A549 (cell line): ENCODE results near the gene FAM216B. TPM values are rescaled to one million over a fixed set of nuclear protein-coding genes. Genes with fewer than 3 reads are reported as not detected.

Source experiments
- ATAC-seq, 2 experiments: fragments of 200-7000 bp in 1 of 2; fragments of >200 bp in 1 of 2; cut with Nextera tagmentation in 1 of 2; cut with Tn5 transposase in 1 of 2; 3 replicates each; pipeline versions ENCODE4 v1.8.0 to v1.9.1; 2018 to 2020; ENCODE audit warnings: mild to moderate bottlenecking in 1 of 2, moderate library complexity in 1 of 2
- CTCF ChIA-PET: fragments of 300-600 bp; sonication (Branson Sonifier 250); formaldehyde crosslinking; extraction: SDS; loops from one replicate; lab custom pipeline; 2021; ENCODE audit warnings: antibody characterized with exemption, inconsistent platforms; lab: Yijun Ruan, JAX
- POLR2A ChIA-PET: fragments of 350-600 bp; formaldehyde crosslinking; extraction: SDS; loops from one replicate; lab custom pipeline; 2021; ENCODE audit warnings: antibody characterized with exemption, inconsistent platforms; lab: Yijun Ruan, JAX
- DNase-seq, 2 experiments: peaks; one replicate each; pipeline versions ENCODE4 v3.0.0 to v3.0.0-alpha.2; 2011 to 2016; ENCODE audit warnings: low read depth in 1 of 2, low spot score in 1 of 2
- FAIRE-seq: peaks from 2 replicates; lab custom pipeline; 2011; peaks lifted over from hg19 to GRCh38; lab: Jason Lieb, UNC
- H3K27ac ChIP-seq, 2 experiments: fragments of >200 bp; sonication (Bioruptor Twin); formaldehyde crosslinking; 3 replicates each; pipeline ENCODE4 v1.5.1; 2016 to 2017
- H3K4me1 ChIP-seq: fragments of >200 bp; sonication (Bioruptor Twin); formaldehyde crosslinking; 3 replicates; pipeline ENCODE4 v1.6.1; 2016
- H3K4me2 ChIP-seq: fragments of >200 bp; sonication (Bioruptor Twin); formaldehyde crosslinking; 3 replicates; pipeline ENCODE4 v1.6.1; 2016
- H3K4me3 ChIP-seq: fragments of >200 bp; sonication (Bioruptor Twin); formaldehyde crosslinking; 3 replicates; pipeline ENCODE4 v1.5.1; 2016
- H3K9me3 ChIP-seq: fragments of >200 bp; sonication (Bioruptor Twin); formaldehyde crosslinking; 3 replicates; pipeline ENCODE4 v1.6.1; 2016
- ATOH8 ChIP-seq: fragments of 250-450 bp; sonication (Bioruptor Pico); IDR thresholded peaks from 2 replicates; pipeline ENCODE4 v1.5.0; 2020; ENCODE audit warnings: low read depth, mild to moderate bottlenecking, moderate library complexity
- BHLHE40 ChIP-seq: IDR thresholded peaks from 2 replicates; pipeline ENCODE4 v1.6.1; 2012; ENCODE audit warnings: low read depth, low read length, inconsistent platforms
- CBX8 ChIP-seq: fragments of 200-600 bp; sonication (generic); IDR thresholded peaks from 2 replicates; pipeline ENCODE4 v1.6.1; 2016
- CEBPB ChIP-seq, 2 experiments: fragments of >200 bp in 1 of 2; sonication (Bioruptor Twin) in 1 of 2; formaldehyde crosslinking in 1 of 2; IDR thresholded peaks; 2 replicates each; pipeline ENCODE4 v1.6.1; 2012 to 2016
- CHD4 ChIP-seq: fragments of 200-600 bp; sonication (generic); IDR thresholded peaks from 2 replicates; pipeline ENCODE4 v1.6.1; 2016; ENCODE audit warnings: antibody characterized with exemption, mild to moderate bottlenecking, borderline replicate concordance
- ESRRA ChIP-seq: fragments of 150-350 bp; IDR thresholded peaks from 2 replicates; pipeline ENCODE4 v1.6.1; 2014; ENCODE audit warnings: mild to moderate bottlenecking, low read length, borderline replicate concordance
- FOXS1 ChIP-seq: fragments of 250-450 bp; sonication (Bioruptor Pico); IDR thresholded peaks from 2 replicates; pipeline ENCODE4 v1.5.0; 2020; ENCODE audit warnings: mild to moderate bottlenecking, moderate library complexity
- HOXA7 ChIP-seq: fragments of 250-450 bp; sonication (Bioruptor Pico); IDR thresholded peaks from 2 replicates; pipeline ENCODE4 v1.5.0; 2020; ENCODE audit warnings: mild to moderate bottlenecking, moderate library complexity
- HOXB5 ChIP-seq: fragments of 250-450 bp; sonication (Bioruptor Pico); IDR thresholded peaks from 2 replicates; pipeline ENCODE4 v1.5.0; 2020; ENCODE audit warnings: mild to moderate bottlenecking, moderate library complexity
- JUN ChIP-seq, 2 experiments: fragments of >200 bp; sonication (Bioruptor Twin); formaldehyde crosslinking; IDR thresholded peaks; 2 replicates in 1 of 2; 3 replicates in 1 of 2; pipeline ENCODE4 v1.6.1; 2016 to 2017
- JUNB ChIP-seq: fragments of >200 bp; sonication (Bioruptor Twin); formaldehyde crosslinking; IDR thresholded peaks from 2 replicates; pipeline ENCODE4 v1.6.1; 2016
- KDM5A ChIP-seq: fragments of 200-600 bp; sonication (generic); IDR thresholded peaks from 2 replicates; pipeline ENCODE4 v1.6.1; 2016; ENCODE audit warnings: antibody characterized with exemption, mild to moderate bottlenecking
- MAFK ChIP-seq: fragments of 450-650 bp; IDR thresholded peaks from 2 replicates; pipeline ENCODE4 v1.6.1; 2014; ENCODE audit not compliant: partially characterized antibody
- MYC ChIP-seq: IDR thresholded peaks from 2 replicates; pipeline ENCODE4 v1.6.1; 2012; ENCODE audit warnings: mild to moderate bottlenecking, inconsistent platforms, low read length, improper control_type of control experiment, borderline replicate concordance
- NR3C1 ChIP-seq: fragments of >200 bp; sonication (Bioruptor Twin); formaldehyde crosslinking; IDR thresholded peaks from 3 replicates; pipeline ENCODE4 v1.6.1; 2017
- POLR2A ChIP-seq: IDR thresholded peaks from 2 replicates; pipeline ENCODE4 v1.6.1; 2012; ENCODE audit warnings: mild to moderate bottlenecking, low read length
- POLR2AphosphoS2 ChIP-seq: conservative IDR thresholded peaks from 2 replicates; pipeline ENCODE4 v1.6.1; 2012; ENCODE audit warnings: low read length, improper control_type of control experiment, inconsistent platforms
- RARB ChIP-seq: fragments of 250-450 bp; sonication (Bioruptor Pico); IDR thresholded peaks from 2 replicates; pipeline ENCODE4 v1.8.0; 2021; ENCODE audit warnings: mild to moderate bottlenecking, moderate library complexity
- SMC3 ChIP-seq: fragments of >200 bp; sonication (Bioruptor Twin); formaldehyde crosslinking; IDR thresholded peaks from 3 replicates; pipeline ENCODE4 v1.6.1; 2018; ENCODE audit warnings: inconsistent platforms
- TP53 ChIP-seq: fragments of 250-450 bp; sonication (Bioruptor Pico); IDR thresholded peaks from 2 replicates; pipeline ENCODE4 v1.5.0; 2021; ENCODE audit warnings: mild to moderate bottlenecking, moderate library complexity
- ZC3H11A ChIP-seq: fragments of 450-650 bp; IDR thresholded peaks from 2 replicates; pipeline ENCODE4 v1.6.1; 2014; ENCODE audit warnings: antibody characterized with exemption, mild to moderate bottlenecking
- ZFP36 ChIP-seq: fragments of 450-650 bp; IDR thresholded peaks from 2 replicates; pipeline ENCODE4 v1.6.1; 2014; ENCODE audit warnings: borderline replicate concordance; ENCODE audit not compliant: partially characterized antibody
- ZNF302 ChIP-seq: fragments of 250-450 bp; sonication (Bioruptor Pico); IDR thresholded peaks from 2 replicates; pipeline ENCODE4 v1.9.0; 2021; ENCODE audit warnings: inconsistent platforms, mild to moderate bottlenecking, moderate library complexity
- WGBS: methylation state at CpG from one replicate; pipeline ENCODE4 v1.1.6; 2017; ENCODE audit errors: missing lambda C conversion rate; 5-methylcytosine and 5-hydroxymethylcytosine counted together
- polyA plus RNA-seq, 4 experiments: library from polyadenylated mRNA; depleted of rRNA in 3 of 4; stranded (reverse); fragments of >200 nt; fragmentation: RNase III in 1 of 4; extraction: RNeasy Plus Mini Kit Qiagen cat#74134 plus additional on column Dnase treatment in 1 of 4; gene quantifications; 2 replicates in 3 of 4; 3 replicates in 1 of 4; pipeline ENCODE4 v1.2.3, GENCODE V29; 2011 to 2017
- TF ChIP-seq, protein P1 (sequence below): IDR thresholded peaks from 2 replicates; pipeline ENCODE4 v1.6.1; 2012
- TF ChIP-seq, protein P2 (sequence below): fragments of >200 bp; sonication (Bioruptor Twin); formaldehyde crosslinking; IDR thresholded peaks from 3 replicates; pipeline ENCODE4 v1.6.1; 2016
- TF ChIP-seq, protein P3 (sequence below): fragments of 450-650 bp; IDR thresholded peaks from 2 replicates; pipeline ENCODE4 v1.6.1; 2014; ENCODE audit warnings: antibody characterized with exemption

Gene FAM216B
- polyA plus RNA-seq, 2 of the 4 experiments (the other 2 are of a cell fraction): not detected

DNA sequence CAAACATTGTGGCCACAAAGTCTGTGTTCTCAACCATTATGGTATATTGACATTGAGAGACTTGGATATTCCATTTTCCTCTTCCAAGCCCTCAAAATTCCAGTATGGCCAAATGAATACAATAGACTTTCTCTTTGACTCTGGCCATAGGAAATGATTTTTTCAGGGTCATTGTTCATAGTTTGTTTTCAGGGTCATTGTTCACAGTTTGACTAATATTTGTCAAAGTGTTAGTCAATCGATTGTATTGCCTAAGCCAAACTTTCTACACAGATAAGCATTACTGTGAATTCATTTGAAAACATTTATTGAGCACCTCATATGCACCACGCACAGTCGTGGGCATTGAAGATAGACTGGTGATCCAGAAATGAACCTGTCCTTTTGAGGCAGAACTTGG, 22.9 kb upstream of the FAM216B start:
- ChIA-PET POLR2A (no interaction called here), CTCF (no interaction called here)
- Histone ChIP-seq H3K4me2 (no peak overlapping the region), H3K4me1 (no peaks in the 10 kb centered on the region), H3K4me3 (no peak overlapping the region), H3K27ac (no peak overlapping the region), H3K9me3 (no peaks in the 10 kb centered on the region)
- TF ChIP-seq TP53 (CRISPR knock-in tag) (no peak), KDM5A (no peak), ZC3H11A (no peak), ESRRA (no peak), CBX8 (no peak), HOXB5 (CRISPR knock-in tag) (no peak), CEBPB (IDR thresholded peaks at IDR 0.05) (no peak), ZNF302 (CRISPR knock-in tag) (no peak), SMC3 (no peak), POLR2A (no peak), MYC (no peak), POLR2AphosphoS2 (no peak), MAFK (no peak), ZFP36 (no peak), FOXS1 (CRISPR knock-in tag) (no peak)
- TF ChIP-seq, protein P1, sequence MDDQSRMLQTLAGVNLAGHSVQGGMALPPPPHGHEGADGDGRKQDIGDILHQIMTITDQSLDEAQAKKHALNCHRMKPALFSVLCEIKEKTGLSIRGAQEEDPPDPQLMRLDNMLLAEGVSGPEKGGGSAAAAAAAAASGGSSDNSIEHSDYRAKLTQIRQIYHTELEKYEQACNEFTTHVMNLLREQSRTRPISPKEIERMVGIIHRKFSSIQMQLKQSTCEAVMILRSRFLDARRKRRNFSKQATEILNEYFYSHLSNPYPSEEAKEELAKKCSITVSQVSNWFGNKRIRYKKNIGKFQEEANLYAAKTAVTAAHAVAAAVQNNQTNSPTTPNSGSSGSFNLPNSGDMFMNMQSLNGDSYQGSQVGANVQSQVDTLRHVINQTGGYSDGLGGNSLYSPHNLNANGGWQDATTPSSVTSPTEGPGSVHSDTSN: no peak
- FAIRE-seq (no peak), DNase-seq (no peak), ATAC-seq (no peak)
- WGBS: 41% methylated on average over 3 of the region's 3 CpGs

DNA sequence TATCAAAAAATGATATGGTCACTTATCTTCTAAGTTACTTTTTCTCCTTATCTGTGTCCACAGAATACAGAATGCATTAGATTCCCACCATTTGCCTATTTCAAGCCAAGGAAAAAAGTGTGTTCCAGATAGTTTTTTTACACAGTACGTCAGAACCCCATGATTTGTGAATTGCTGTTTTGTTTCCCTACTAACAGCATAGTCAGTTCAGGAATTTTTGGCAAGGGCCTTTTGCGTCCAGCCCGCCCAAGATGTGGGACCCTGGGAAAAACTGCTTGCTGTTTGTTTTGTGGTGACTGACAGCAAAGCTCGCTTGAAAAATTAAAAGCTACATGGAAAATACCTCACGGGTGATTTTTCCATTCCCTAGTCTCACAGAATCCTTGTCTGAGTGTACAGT, 20.4 kb upstream of the FAM216B start:
- DNase-seq: no peak
- H3K4me1 ChIP-seq: no peaks in the 10 kb centered on the region
- TF ChIP-seq JUN (IDR thresholded peaks at IDR 0.05) (no peak), RARB (no peak), ATOH8 (CRISPR knock-in tag) (no peak), BHLHE40 (no peak), POLR2AphosphoS2 (no peak), NR3C1 (no peak), POLR2A (no peak), JUNB (no peak), MAFK (no peak), HOXA7 (no peak), CHD4 (no peak)
- TF ChIP-seq, protein P2, sequence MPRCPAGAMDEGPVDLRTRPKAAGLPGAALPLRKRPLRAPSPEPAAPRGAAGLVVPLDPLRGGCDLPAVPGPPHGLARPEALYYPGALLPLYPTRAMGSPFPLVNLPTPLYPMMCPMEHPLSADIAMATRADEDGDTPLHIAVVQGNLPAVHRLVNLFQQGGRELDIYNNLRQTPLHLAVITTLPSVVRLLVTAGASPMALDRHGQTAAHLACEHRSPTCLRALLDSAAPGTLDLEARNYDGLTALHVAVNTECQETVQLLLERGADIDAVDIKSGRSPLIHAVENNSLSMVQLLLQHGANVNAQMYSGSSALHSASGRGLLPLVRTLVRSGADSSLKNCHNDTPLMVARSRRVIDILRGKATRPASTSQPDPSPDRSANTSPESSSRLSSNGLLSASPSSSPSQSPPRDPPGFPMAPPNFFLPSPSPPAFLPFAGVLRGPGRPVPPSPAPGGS: no peak
- TF ChIP-seq, protein P3, sequence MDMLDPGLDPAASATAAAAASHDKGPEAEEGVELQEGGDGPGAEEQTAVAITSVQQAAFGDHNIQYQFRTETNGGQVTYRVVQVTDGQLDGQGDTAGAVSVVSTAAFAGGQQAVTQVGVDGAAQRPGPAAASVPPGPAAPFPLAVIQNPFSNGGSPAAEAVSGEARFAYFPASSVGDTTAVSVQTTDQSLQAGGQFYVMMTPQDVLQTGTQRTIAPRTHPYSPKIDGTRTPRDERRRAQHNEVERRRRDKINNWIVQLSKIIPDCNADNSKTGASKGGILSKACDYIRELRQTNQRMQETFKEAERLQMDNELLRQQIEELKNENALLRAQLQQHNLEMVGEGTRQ: no peak
- H3K27ac ChIP-seq: no peak overlapping the region
- no peaks in the 10 kb centered on the region for H3K9me3 ChIP-seq
- ATAC-seq: no peak
- CTCF ChIA-PET: no interaction called here
- POLR2A ChIA-PET: no interaction called here
- FAIRE-seq: no peak
- 71% methylated on average over 5 of the region's 5 CpGs for WGBS
- H3K4me2 ChIP-seq: no peak overlapping the region
- H3K4me3 ChIP-seq: no peak overlapping the region
